Neural cell (in vitro differentiated cells): ENCODE measurements around the gene ELF1.

ENCODE experiments used
- CTCF ChIP-seq: fragments of 450-650 bp; IDR thresholded peaks from 2 replicates; pipeline ENCODE4 v1.5.1; 2014; ENCODE audit warnings: antibody characterized with exemption, mild to moderate bottlenecking, moderate library complexity; ENCODE audit not compliant: poor library complexity, severe bottlenecking
- RAD21 ChIP-seq: fragments of 450-650 bp; conservative IDR thresholded peaks from 2 replicates; pipeline ENCODE4 v1.6.1; 2014; ENCODE audit warnings: antibody characterized with exemption, mild to moderate bottlenecking, moderate library complexity

DNA sequence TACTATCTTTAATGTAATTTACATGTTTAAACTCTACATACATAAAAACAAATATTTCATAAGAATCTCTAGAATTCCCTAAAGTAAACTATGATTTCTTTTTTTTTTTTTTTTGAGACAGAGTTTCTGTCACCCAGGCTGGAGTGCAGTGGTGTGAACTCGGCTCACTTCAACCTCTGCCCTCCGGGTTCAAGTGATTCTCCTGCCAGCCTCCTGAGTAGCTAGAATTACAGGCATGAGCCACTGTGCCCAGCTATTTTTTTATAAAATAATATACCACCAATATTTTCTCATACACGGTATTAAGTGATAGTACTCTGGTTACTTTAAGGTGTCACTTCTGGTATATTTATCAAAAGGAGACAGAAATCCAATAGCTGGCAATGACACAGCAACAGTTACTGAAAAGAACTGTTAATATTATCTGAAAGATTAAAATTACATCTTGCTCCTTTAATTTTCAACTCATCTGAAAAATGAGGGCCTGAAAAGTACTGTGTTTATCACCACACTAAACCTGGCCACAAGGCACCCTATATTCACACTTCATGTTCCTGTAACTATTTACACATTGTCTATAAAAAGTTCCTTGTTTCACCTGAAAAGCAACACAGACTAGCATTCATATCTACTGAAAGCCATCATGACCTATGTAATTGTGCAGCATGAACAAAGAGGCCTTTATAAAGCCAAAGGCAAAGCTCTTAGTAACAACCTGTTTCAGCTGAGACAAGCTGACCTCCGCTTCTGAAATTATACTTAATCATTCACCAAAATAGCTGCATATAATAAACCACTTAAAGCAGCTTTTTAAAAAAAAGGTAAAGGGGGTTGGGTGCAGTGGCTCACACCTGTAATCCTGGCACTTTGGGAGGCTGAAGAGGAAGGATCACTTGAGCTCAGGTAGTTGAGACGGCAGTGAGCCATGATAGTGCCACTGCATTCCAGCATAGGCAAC is 123.6 kb downstream of the ELF1 start:
- TF ChIP-seq CTCF = no peak
- no peak for TF ChIP-seq RAD21
